Neural crest cell (in vitro differentiated cells): ENCODE measurements around the gene COL8A1. TPM values are rescaled to one million over a fixed set of nuclear protein-coding genes. Genes with fewer than 3 reads are reported as not detected.

ENCODE experiments used
- DNase-seq: peaks from one replicate; pipeline ENCODE4 v3.0.0; 2021; ENCODE audit warnings: low read depth, mixed read lengths, low spot score
- H3K27ac Mint-ChIP-seq: one replicate; pipeline ENCODE4 v1.8.0; 2021; ENCODE audit warnings: mild to moderate bottlenecking, mixed read lengths; ENCODE audit not compliant: unreplicated experiment
- H3K27me3 Mint-ChIP-seq: 2 replicates; pipeline ENCODE4 v1.8.0; 2021; ENCODE audit warnings: low read depth, mild to moderate bottlenecking, mixed read lengths
- H3K36me3 Mint-ChIP-seq: 2 replicates; pipeline ENCODE4 v1.8.0; 2021; ENCODE audit warnings: low read depth, mild to moderate bottlenecking, mixed read lengths
- H3K4me1 Mint-ChIP-seq: 2 replicates; pipeline ENCODE4 v1.8.0; 2021; ENCODE audit warnings: mixed read lengths
- H3K4me3 Mint-ChIP-seq: one replicate; pipeline ENCODE4 v1.8.0; 2021; ENCODE audit warnings: mild to moderate bottlenecking, mixed read lengths
- H3K9me3 Mint-ChIP-seq: 2 replicates; pipeline ENCODE4 v1.8.0; 2021; ENCODE audit warnings: mixed read lengths
- CTCF ChIP-seq: fragments of 200-600 bp; sonication (generic); conservative IDR thresholded peaks from 2 replicates; pipeline ENCODE4 v1.5.0; 2021; ENCODE audit warnings: antibody characterized with exemption, mild to moderate bottlenecking
- total RNA-seq: library from RNA; stranded (reverse); gene quantifications from 2 replicates; pipeline ENCODE4 v1.2.1, GENCODE V29; 2021

COL8A1 gene
- total RNA-seq, 1 donor from 2014 or later: 0.28 TPM

GRCh38 chr3:99681512-99681911 lies 43.1 kb downstream of the COL8A1 start:
- Mint-ChIP-seq H3K27ac (no peak overlapping the region), H3K9me3 (peaks cover 5% of the 10 kb centered on the region), H3K4me1 (peaks cover 7% of the 10 kb centered on the region), H3K36me3 (no peaks in the 10 kb centered on the region), H3K27me3 (no peaks in the 10 kb centered on the region), H3K4me3 (no peak overlapping the region)
- DNase-seq: no peak
- no peak for TF ChIP-seq CTCF

- H3K27ac Mint-ChIP-seq: no peak overlapping the region
- no peaks in the 10 kb centered on the region for H3K27me3 Mint-ChIP-seq
- H3K4me3 Mint-ChIP-seq: no peak overlapping the region
- H3K9me3 Mint-ChIP-seq: peaks cover 5% of the 10 kb centered on the region
- peaks cover 7% of the 10 kb centered on the region for H3K4me1 Mint-ChIP-seq
- DNase-seq: no peak
- H3K36me3 Mint-ChIP-seq: no peaks in the 10 kb centered on the region
- TF ChIP-seq CTCF: no peak
Observed at GRCh38 chr3:99681976-99682375, 43.6 kb downstream of the COL8A1 start.

GRCh38 chr3:99683465-99683864 lies 45.1 kb downstream of the COL8A1 start:
- Mint-ChIP-seq H3K27me3 (no peaks in the 10 kb centered on the region), H3K4me1 (peaks cover 2% of the 10 kb centered on the region), H3K36me3 (no peaks in the 10 kb centered on the region), H3K4me3 (no peak overlapping the region), H3K27ac (no peak overlapping the region), H3K9me3 (peaks cover 5% of the 10 kb centered on the region)
- DNase-seq: no peak
- no peak for TF ChIP-seq CTCF

GRCh38 chr3:99683876-99684275 lies 45.5 kb downstream of the COL8A1 start:
- Mint-ChIP-seq H3K4me3 (no peak overlapping the region), H3K4me1 (no peaks in the 10 kb centered on the region), H3K9me3 (peaks cover 3% of the 10 kb centered on the region), H3K27me3 (no peaks in the 10 kb centered on the region), H3K36me3 (no peaks in the 10 kb centered on the region), H3K27ac (peak overlapping the region; percentile 12)
- TF ChIP-seq CTCF: no peak
- no peak for DNase-seq

GRCh38 chr3:99684644-99685043 lies 46.2 kb downstream of the COL8A1 start:
- Mint-ChIP-seq H3K27ac (no peak overlapping the region), H3K9me3 (peaks cover under 1% of the 10 kb centered on the region), H3K4me1 (no peaks in the 10 kb centered on the region), H3K4me3 (no peak overlapping the region), H3K27me3 (no peaks in the 10 kb centered on the region), H3K36me3 (no peaks in the 10 kb centered on the region)
- DNase-seq: no peak
- TF ChIP-seq CTCF: no peak

- Mint-ChIP-seq H3K36me3 (no peaks in the 10 kb centered on the region), H3K27me3 (no peaks in the 10 kb centered on the region), H3K27ac (no peak overlapping the region), H3K4me1 (no peaks in the 10 kb centered on the region), H3K9me3 (no peaks in the 10 kb centered on the region), H3K4me3 (no peak overlapping the region)
- no peak for TF ChIP-seq CTCF
- no peak for DNase-seq
Observed at GRCh38 chr3:99686469-99686868, 48.1 kb downstream of the COL8A1 start.
